H1 (cell line): ENCODE measurements around the gene CAMTA2. TPM values are rescaled to one million over a fixed set of nuclear protein-coding genes. Genes with fewer than 3 reads are reported as not detected.

ENCODE experiments used
- CTCF ChIA-PET: fragments of 300-600 bp; sonication (Branson Sonifier 250); formaldehyde crosslinking; loops from one replicate; lab custom pipeline; 2021; ENCODE audit not compliant: partially characterized antibody; lab: Charles Lee
- POLR2A ChIA-PET: fragments of 300-600 bp; sonication (Branson Sonifier 250); formaldehyde crosslinking; loops from one replicate; lab custom pipeline; 2021; ENCODE audit warnings: inconsistent platforms; ENCODE audit not compliant: partially characterized antibody; lab: Charles Lee
- DNase-seq, 2 experiments: peaks; one replicate each; pipeline versions ENCODE4 v3.0.0 to v3.0.0-alpha.2; 2010 to 2022; ENCODE audit warnings: low spot score in 2 of 2, low read depth in 1 of 2, mixed read lengths in 1 of 2
- FAIRE-seq: peaks from 2 replicates; lab custom pipeline; 2011; peaks lifted over from hg19 to GRCh38; lab: Jason Lieb, UNC
- H2AFZ ChIP-seq: 2 replicates; pipeline ENCODE4 v1.8.1; 2012; ENCODE audit warnings: low read length, inconsistent platforms
- H2AK5ac ChIP-seq: 2 replicates; pipeline ENCODE4 v1.6.1; 2013; ENCODE audit warnings: low read depth, low read length
- H2BK120ac ChIP-seq: replicated peaks from 2 replicates; pipeline ENCODE3; 2013; ENCODE audit warnings: low read depth, low read length, inconsistent platforms
- H2BK12ac ChIP-seq: 2 replicates; pipeline ENCODE4 v1.6.1; 2013; ENCODE audit warnings: low read depth, low read length
- H2BK15ac ChIP-seq: 2 replicates; pipeline ENCODE4 v1.6.1; 2013; ENCODE audit warnings: low read length
- H2BK20ac ChIP-seq: 2 replicates; pipeline ENCODE4 v1.6.1; 2013; ENCODE audit warnings: low read length
- H2BK5ac ChIP-seq: 2 replicates; pipeline ENCODE4 v1.6.1; 2013; ENCODE audit warnings: low read depth, low read length
- H3K14ac ChIP-seq: 2 replicates; pipeline ENCODE4 v1.6.1; 2013; ENCODE audit warnings: inconsistent platforms; ENCODE audit not compliant: insufficient read length
- H3K18ac ChIP-seq: 2 replicates; pipeline ENCODE4 v1.6.1; 2013; ENCODE audit warnings: low read length; ENCODE audit errors: extremely low read depth
- H3K23ac ChIP-seq: 2 replicates; pipeline ENCODE4 v1.6.1; 2013; ENCODE audit warnings: inconsistent platforms; ENCODE audit not compliant: insufficient read length
- H3K23me2 ChIP-seq: 2 replicates; pipeline ENCODE4 v1.6.1; 2013; ENCODE audit warnings: low read depth, low read length
- H3K27ac ChIP-seq: 2 replicates; pipeline ENCODE4 v1.6.1; 2011; ENCODE audit warnings: low read depth, low read length, inconsistent platforms
- H3K27me3 ChIP-seq, 4 experiments: replicated peaks in 1 of 4; 1 replicate in 1 of 4; 2 replicates in 3 of 4; pipeline versions ENCODE4 v1.6.1 to v1.8.1; 2011 to 2013; ENCODE audit warnings: low read length in 3 of 4, mild to moderate bottlenecking in 3 of 4, inconsistent platforms in 2 of 4, mixed read lengths in 2 of 4, moderate library complexity in 1 of 4; ENCODE audit not compliant: control insufficient read depth in 3 of 4, insufficient read depth in 3 of 4; ENCODE audit errors: extremely low read depth in 1 of 4
- H3K36me3 ChIP-seq, 4 experiments: 2 replicates each; pipeline versions ENCODE4 v1.6.1 to v1.8.1; 2011 to 2013; ENCODE audit warnings: mild to moderate bottlenecking in 4 of 4, low read length in 3 of 4, moderate library complexity in 2 of 4, control low read depth in 1 of 4, inconsistent platforms in 1 of 4; ENCODE audit not compliant: insufficient read depth in 4 of 4, control insufficient read depth in 2 of 4
- H3K4ac ChIP-seq: replicated peaks from 2 replicates; pipeline ENCODE3; 2013; ENCODE audit warnings: low read length, low read depth, mixed read lengths, inconsistent platforms; ENCODE audit not compliant: insufficient read length
- H3K4me1 ChIP-seq, 4 experiments: replicated peaks in 1 of 4; 1 replicate in 1 of 4; 2 replicates in 3 of 4; pipeline versions ENCODE4 v1.6.1 to v1.8.1; 2011 to 2013; ENCODE audit warnings: low read length in 3 of 4, inconsistent platforms in 2 of 4, mixed read lengths in 1 of 4; ENCODE audit not compliant: insufficient read depth in 4 of 4, control insufficient read depth in 3 of 4
- H3K4me2 ChIP-seq, 2 experiments: 2 replicates each; pipeline versions ENCODE4 v1.6.1 to v1.8.1; 2011 to 2013; ENCODE audit warnings: low read depth in 2 of 2, low read length in 2 of 2, control low read depth in 1 of 2, inconsistent platforms in 1 of 2, mild to moderate bottlenecking in 1 of 2; ENCODE audit not compliant: insufficient read depth in 1 of 2
- H3K4me3 ChIP-seq, 4 experiments: fragments of 200-600, 300-600 bp in 1 of 4; sonication (generic), shearing (Covaris generic), sonication (Bioruptor Twin) in 1 of 4; 2 replicates each; pipeline versions ENCODE4 v1.5.1 to v1.8.1; 2011 to 2016; ENCODE audit warnings: low read length in 4 of 4, low read depth in 3 of 4, control low read depth in 2 of 4, inconsistent platforms in 2 of 4, mild to moderate bottlenecking in 2 of 4, mixed read lengths in 1 of 4, moderate library complexity in 1 of 4; ENCODE audit not compliant: insufficient read depth in 2 of 4; ENCODE audit errors: extremely low read depth in 1 of 4
- H3K56ac ChIP-seq: replicated peaks from 2 replicates; pipeline ENCODE3; 2013; ENCODE audit warnings: low read depth, mild to moderate bottlenecking, mixed read lengths, low read length, inconsistent platforms; ENCODE audit not compliant: insufficient read length
- H3K79me1 ChIP-seq: 2 replicates; pipeline ENCODE4 v1.6.1; 2013; ENCODE audit warnings: low read depth, low read length, control low read depth
- H3K79me2 ChIP-seq, 2 experiments: 2 replicates each; pipeline versions ENCODE4 v1.6.1 to v1.8.1; 2012 to 2013; ENCODE audit warnings: low read length in 2 of 2, mild to moderate bottlenecking in 2 of 2, inconsistent platforms in 1 of 2; ENCODE audit not compliant: insufficient read depth in 2 of 2, control insufficient read depth in 1 of 2
- H3K9ac ChIP-seq, 4 experiments: replicated peaks in 1 of 4; 1 replicate in 1 of 4; 2 replicates in 3 of 4; pipeline versions ENCODE4 v1.6.1 to v1.8.1; 2011 to 2013; ENCODE audit warnings: low read depth in 3 of 4, low read length in 3 of 4, control low read depth in 2 of 4, mild to moderate bottlenecking in 2 of 4, moderate library complexity in 2 of 4, inconsistent platforms in 1 of 4; ENCODE audit errors: extremely low read depth in 1 of 4
- H3K9me3 ChIP-seq, 2 experiments: 2 replicates each; pipeline versions ENCODE4 v1.6.1 to v1.8.1; 2012 to 2013; ENCODE audit warnings: mild to moderate bottlenecking in 2 of 2, moderate library complexity in 2 of 2, control low read depth in 1 of 2, inconsistent platforms in 1 of 2, low read depth in 1 of 2, low read length in 1 of 2, mixed read lengths in 1 of 2; ENCODE audit not compliant: insufficient read depth in 2 of 2
- H4K20me1 ChIP-seq, 2 experiments: replicated peaks in 1 of 2; 2 replicates each; pipeline versions ENCODE3 to v1.8.1; 2011 to 2013; ENCODE audit warnings: inconsistent platforms in 2 of 2, low read length in 2 of 2, mild to moderate bottlenecking in 1 of 2; ENCODE audit not compliant: insufficient read depth in 2 of 2, control insufficient read depth in 1 of 2
- H4K5ac ChIP-seq: 2 replicates; pipeline ENCODE4 v1.6.1; 2013; ENCODE audit warnings: low read length, low read depth, mixed read lengths, inconsistent platforms; ENCODE audit not compliant: insufficient read length
- H4K8ac ChIP-seq: 2 replicates; pipeline ENCODE4 v1.8.0; 2013; ENCODE audit warnings: mild to moderate bottlenecking, moderate library complexity, low read length, inconsistent platforms; ENCODE audit not compliant: insufficient read depth; ENCODE audit errors: extremely low read depth
- H4K91ac ChIP-seq: replicated peaks from 2 replicates; pipeline ENCODE3; 2013; ENCODE audit warnings: low read length, mixed read lengths, inconsistent platforms; ENCODE audit not compliant: insufficient read length
- EGR1 ChIP-seq: IDR thresholded peaks from 2 replicates; pipeline ENCODE4 v1.6.1; 2011; ENCODE audit warnings: low read depth, low read length, borderline replicate concordance
- HDAC2 ChIP-seq, 2 experiments: fragments of 300-600 bp in 1 of 2; sonication (generic) in 1 of 2; IDR thresholded peaks; 2 replicates each; pipeline ENCODE4 v1.6.1; 2011 to 2012; ENCODE audit warnings: low read depth in 2 of 2, low read length in 2 of 2, mild to moderate bottlenecking in 2 of 2, moderate library complexity in 2 of 2, borderline replicate concordance in 1 of 2, inconsistent platforms in 1 of 2
- HDAC6 ChIP-seq: IDR thresholded peaks from one replicate; pipeline ENCODE4 v1.7.1; 2012; ENCODE audit warnings: low read depth, mild to moderate bottlenecking, inconsistent platforms, low read length, moderate library complexity
- KDM1A ChIP-seq: fragments of 200-600, 300-600 bp; sonication (generic); IDR thresholded peaks from 2 replicates; pipeline ENCODE4 v1.7.1; 2016; ENCODE audit warnings: mild to moderate bottlenecking, low read length, borderline replicate concordance
- SP1 ChIP-seq: IDR thresholded peaks from 2 replicates; pipeline ENCODE4 v1.6.1; 2011; ENCODE audit warnings: low read depth, low read length
- TAF1 ChIP-seq: IDR thresholded peaks from 2 replicates; pipeline ENCODE4 v1.6.1; 2011; ENCODE audit warnings: mild to moderate bottlenecking, low read depth, low read length
- TAF7 ChIP-seq: optimal IDR thresholded peaks from 2 replicates; pipeline ENCODE3; 2011; ENCODE audit warnings: low read depth, mild to moderate bottlenecking, inconsistent platforms, low read length, moderate library complexity, borderline replicate concordance
- WGBS, 2 experiments: shearing (Covaris generic) in 1 of 2; methylation state at CpG; one replicate each; pipeline versions ENCODE4 v1.1.6 to v1.1.7; 2013 to 2015; ENCODE audit warnings: low lambda C conversion rate in 2 of 2, mixed read lengths in 2 of 2, inconsistent platforms in 1 of 2, low coverage in 1 of 2, missing lambda C conversion rate in 1 of 2; ENCODE audit not compliant: insufficient replicate concordance in 2 of 2, insufficient coverage in 1 of 2, insufficient read length in 1 of 2; ENCODE audit errors: extremely low coverage in 1 of 2, missing lambda C conversion rate in 1 of 2; 5-methylcytosine and 5-hydroxymethylcytosine counted together
- polyA plus RNA-seq, 7 experiments: library from polyadenylated mRNA; depleted of rRNA in 3 of 7; stranded (reverse) in 5 of 7; unstranded in 2 of 7; fragments of >200 nt in 5 of 7; fragments of 200-250 nt in 2 of 7; gene quantifications; 1 replicate in 5 of 7; 2 replicates in 1 of 7; 4 replicates in 1 of 7; pipeline versions ENCODE4 v1.2.1 to v1.2.3, GENCODE V29; 2011 to 2013; ENCODE audit warnings: missing spikeins in 2 of 7, mixed read lengths in 2 of 7
- total RNA-seq: library from RNA; stranded (reverse); fragmentation: NEBNext Ultra II Directional; extraction: Animal tissue kit (Norgen Biotek cat#: 25700); gene quantifications from 2 replicates; pipeline ENCODE4 v1.2.1, GENCODE V29; 2021

The CAMTA2 gene
- total and polyA plus RNA-seq, 2 of the 8 experiments (the other 6 are each of a cell fraction or from before 2014, with no cell fraction given): 5.5 to 12.0 TPM

GRCh38 chr17:4951486-4951885 is 36.0 kb downstream of the CAMTA2 start:
- no peak overlapping the region for H2AFZ ChIP-seq
- H3K14ac ChIP-seq: no peak overlapping the region
- no peaks in the 10 kb centered on the region for H3K27me3 ChIP-seq
- peak overlapping the region; percentile 15; the same call in 1 of the 2 replicates for H2BK5ac ChIP-seq
- H4K8ac ChIP-seq: no peak overlapping the region; the same call in none of the 2 replicates
- no peaks in the 10 kb centered on the region for H3K9me3 ChIP-seq
- H4K5ac ChIP-seq: no peak overlapping the region
- H3K18ac ChIP-seq: peak overlapping the region; percentile 81; the same call in 1 of the 2 replicates
- H3K23ac ChIP-seq: no peak overlapping the region
- peaks cover 5 to 8% of the 10 kb centered on the region in 2 experiments for H4K20me1 ChIP-seq
- H2BK12ac ChIP-seq: no peak overlapping the region
- peaks cover 3 to 13% (median 9%) of the 10 kb centered on the region in 4 experiments for H3K4me1 ChIP-seq
- H3K9ac ChIP-seq: no peak overlapping the region
- TF ChIP-seq TAF1 (no peak), TAF7 (no peak), KDM1A (no peak), HDAC6 (no peak), EGR1 (no peak), SP1 (no peak), HDAC2 (IDR thresholded peaks at IDR 0.05; ENCODE audit: borderline replicate concordance in 1 of 2, low read depth in 2 of 2, low read length in 2 of 2) (no peak)
- POLR2A ChIA-PET: interaction anchor here (0.8 to 32.4 kb wide), 12 partner anchors 4 to 128 kb away, joined by 3 to 987 read pairs (median 4); partner anchors contain the start of genes ENO3, GP1BA, PFN1 and RNF167
- H3K79me2 ChIP-seq: peaks cover 5 to 17% of the 10 kb centered on the region in 2 experiments
- DNase-seq: no peak
- H3K56ac ChIP-seq: no peak overlapping the region
- peak overlapping the region; percentile 48; the same call in 1 of the 2 replicates for H2AK5ac ChIP-seq
- 0 out of 2 replicates have a peak, but pooled peaks cover 2% of the 10 kb centered on the region for H3K79me1 ChIP-seq
- no peak overlapping the region for H2BK15ac ChIP-seq
- CTCF ChIA-PET: interaction anchor here (0.8 to 1.9 kb wide), 11 partner anchors 10 to 110 kb away, joined by 3 to 5 read pairs (median 3); partner anchors contain the start of genes SLC52A1 and SPAG7
- H3K36me3 ChIP-seq: peaks cover 0 to 6% (median 3%) of the 10 kb centered on the region in 4 experiments; a peak in 4 of 8 replicates
- WGBS, 2 experiments: 80% methylated on average over 3 of the region's 3 CpGs; no CpG with 5 or more reads in 1 of the 2 experiments
- peak overlapping the region; percentile 46 for H4K91ac ChIP-seq
- peak overlapping the region; percentile 75; the same call in 1 of the 2 replicates for H2BK20ac ChIP-seq
- H3K27ac ChIP-seq: no peak overlapping the region
- no peak for FAIRE-seq
- peak overlapping the region; percentile 95 to 97 for H3K4me2 ChIP-seq
- H3K23me2 ChIP-seq: peaks cover 14% of the 10 kb centered on the region
- H2BK120ac ChIP-seq: no peak overlapping the region
- H3K4me3 ChIP-seq: peak overlapping the region in 1 of 4 experiments; percentile 97; a peak in 3 of 8 replicates
- peak overlapping the region; percentile 25 for H3K4ac ChIP-seq
